OCI-LY1 (cell line): ENCODE data around the gene UBTD2.

Experiments
- EZH2 ChIP-seq: fragments of 200-600 bp; sonication (generic), shearing (Covaris generic); IDR thresholded peaks from 2 replicates; pipeline ENCODE4 v1.8.0; 2017; ENCODE audit warnings: borderline replicate concordance, mixed run types, mild to moderate bottlenecking, antibody characterized with exemption, low read length, moderate library complexity, mixed read lengths
- TF ChIP-seq, protein P1 (sequence below): fragments of 200-600 bp; sonication (generic), shearing (Covaris generic); IDR thresholded peaks from 2 replicates; pipeline ENCODE4 v1.5.1; 2017; ENCODE audit warnings: mild to moderate bottlenecking, antibody characterized with exemption, low read length, moderate library complexity, mixed read lengths

DNA sequence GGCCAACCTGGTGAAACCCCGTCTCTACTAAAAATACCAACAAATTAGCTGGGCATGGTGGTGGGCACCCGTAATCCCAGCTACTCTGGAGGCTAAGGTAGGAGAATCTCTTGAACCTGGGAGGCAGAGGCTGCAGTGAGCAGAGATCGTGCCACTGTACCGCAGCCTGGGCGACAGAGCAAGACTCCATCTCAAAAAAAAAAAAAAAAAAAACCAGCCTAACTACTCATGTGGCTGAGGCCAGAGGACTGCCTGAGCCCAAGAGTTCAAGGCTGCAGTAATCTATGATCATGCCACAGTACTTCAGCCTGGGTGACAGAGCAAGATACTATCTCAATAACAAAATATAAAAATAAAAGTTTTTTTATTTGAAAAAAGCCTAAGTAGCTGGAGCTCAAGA is 3.2 kb downstream of the UBTD2 start:
- TF ChIP-seq, protein P1, sequence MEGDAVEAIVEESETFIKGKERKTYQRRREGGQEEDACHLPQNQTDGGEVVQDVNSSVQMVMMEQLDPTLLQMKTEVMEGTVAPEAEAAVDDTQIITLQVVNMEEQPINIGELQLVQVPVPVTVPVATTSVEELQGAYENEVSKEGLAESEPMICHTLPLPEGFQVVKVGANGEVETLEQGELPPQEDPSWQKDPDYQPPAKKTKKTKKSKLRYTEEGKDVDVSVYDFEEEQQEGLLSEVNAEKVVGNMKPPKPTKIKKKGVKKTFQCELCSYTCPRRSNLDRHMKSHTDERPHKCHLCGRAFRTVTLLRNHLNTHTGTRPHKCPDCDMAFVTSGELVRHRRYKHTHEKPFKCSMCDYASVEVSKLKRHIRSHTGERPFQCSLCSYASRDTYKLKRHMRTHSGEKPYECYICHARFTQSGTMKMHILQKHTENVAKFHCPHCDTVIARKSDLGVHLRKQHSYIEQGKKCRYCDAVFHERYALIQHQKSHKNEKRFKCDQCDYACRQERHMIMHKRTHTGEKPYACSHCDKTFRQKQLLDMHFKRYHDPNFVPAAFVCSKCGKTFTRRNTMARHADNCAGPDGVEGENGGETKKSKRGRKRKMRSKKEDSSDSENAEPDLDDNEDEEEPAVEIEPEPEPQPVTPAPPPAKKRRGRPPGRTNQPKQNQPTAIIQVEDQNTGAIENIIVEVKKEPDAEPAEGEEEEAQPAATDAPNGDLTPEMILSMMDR, result no peak
- no peak for TF ChIP-seq EZH2
